ENCODE measurements around the gene LRMDA. TPM values are rescaled to one million over a fixed set of nuclear protein-coding genes. Genes with fewer than 3 reads are reported as not detected.

Gene LRMDA
- polyA plus RNA-seq, 1 donor (not counting 4 experiments of a cell fraction or from before 2014, with no cell fraction given) = not detected

DNA sequence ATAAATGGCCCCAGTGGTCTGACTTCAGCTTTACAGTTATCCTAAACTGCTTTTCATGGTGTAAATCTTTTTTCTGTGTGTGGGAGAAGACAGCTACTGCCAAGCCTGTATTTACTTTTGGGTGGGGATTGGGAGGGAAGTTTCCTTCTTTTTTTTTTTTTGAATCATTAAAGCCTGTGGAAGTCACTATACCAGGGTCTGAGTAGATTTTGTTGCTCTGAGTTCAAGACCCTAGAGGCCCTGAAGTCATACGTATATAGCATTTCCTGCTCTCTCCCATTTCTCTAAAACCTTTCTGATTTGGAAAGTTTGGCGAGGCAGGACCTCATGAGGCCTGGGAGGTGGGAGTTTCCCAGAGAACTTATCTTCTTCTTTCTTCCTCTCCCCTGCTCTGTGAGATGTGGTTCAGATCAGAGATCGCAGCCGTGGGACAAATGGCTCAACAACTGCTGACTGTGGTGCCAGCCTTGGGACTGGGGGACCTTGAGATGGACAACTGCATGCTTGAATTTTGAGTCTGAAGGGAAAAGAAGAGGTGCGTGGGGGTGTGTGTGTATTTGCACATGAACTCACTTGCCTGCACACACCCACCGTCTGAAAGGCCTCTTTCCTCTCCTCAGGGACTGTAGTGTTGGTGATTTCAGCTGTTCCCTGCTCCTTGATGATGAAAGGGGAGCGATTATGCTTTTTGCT, 18.1 kb downstream of the LRMDA start:
- Histone ChIP-seq H3K9ac (ENCODE audit: control insufficient read depth, extremely low read depth, insufficient read depth, low read length) (no peak overlapping the region), H3K4me1 (ENCODE audit: control insufficient read depth, extremely low read depth, insufficient read depth, low read length) (no peaks in the 10 kb centered on the region), H3K9me3 (ENCODE audit: control insufficient read depth, low read depth, low read length) (no peaks in the 10 kb centered on the region), H3K79me2 (ENCODE audit: control insufficient read depth, insufficient read depth, low read length) (no peaks in the 10 kb centered on the region), H3K4me3 (ENCODE audit: control insufficient read depth in 2 of 3, extremely low read depth in 1 of 3, insufficient read depth in 2 of 3, low read depth in 1 of 3, low read length in 3 of 3) (no peak overlapping the region), H4K20me1 (ENCODE audit: control insufficient read depth, extremely low read depth, insufficient read depth, low read length) (no peaks in the 10 kb centered on the region), H2AFZ (ENCODE audit: control insufficient read depth, low read length) (no peak overlapping the region), H3K9me1 (ENCODE audit: control insufficient read depth, extremely low read depth, insufficient read depth, low read length) (no peaks in the 10 kb centered on the region), H3K4me2 (ENCODE audit: control insufficient read depth, extremely low read depth, insufficient read depth, low read depth, low read length) (no peak overlapping the region), H3K27me3 (ENCODE audit: control insufficient read depth, extremely low read depth, insufficient read depth, low read length) (no peaks in the 10 kb centered on the region), H3K27ac (ENCODE audit: control insufficient read depth, insufficient read depth, low read length) (no peak overlapping the region), H3K36me3 (ENCODE audit: control insufficient read depth in 2 of 2, extremely low read depth in 1 of 2, insufficient read depth in 2 of 2, low read length in 2 of 2) (no peaks in the 10 kb centered on the region)
- no peak for FAIRE-seq
- dilution Hi-C loops (cut with MboI; ENCODE audit: extremely low pct_ligation_motif_present, low sequenced_read_pairs) = no loop called here
- TF ChIP-seq EZH2 (IDR thresholded peaks at IDR 0.05; ENCODE audit: low read length) = no peak
- TF ChIP-seq, protein P1, sequence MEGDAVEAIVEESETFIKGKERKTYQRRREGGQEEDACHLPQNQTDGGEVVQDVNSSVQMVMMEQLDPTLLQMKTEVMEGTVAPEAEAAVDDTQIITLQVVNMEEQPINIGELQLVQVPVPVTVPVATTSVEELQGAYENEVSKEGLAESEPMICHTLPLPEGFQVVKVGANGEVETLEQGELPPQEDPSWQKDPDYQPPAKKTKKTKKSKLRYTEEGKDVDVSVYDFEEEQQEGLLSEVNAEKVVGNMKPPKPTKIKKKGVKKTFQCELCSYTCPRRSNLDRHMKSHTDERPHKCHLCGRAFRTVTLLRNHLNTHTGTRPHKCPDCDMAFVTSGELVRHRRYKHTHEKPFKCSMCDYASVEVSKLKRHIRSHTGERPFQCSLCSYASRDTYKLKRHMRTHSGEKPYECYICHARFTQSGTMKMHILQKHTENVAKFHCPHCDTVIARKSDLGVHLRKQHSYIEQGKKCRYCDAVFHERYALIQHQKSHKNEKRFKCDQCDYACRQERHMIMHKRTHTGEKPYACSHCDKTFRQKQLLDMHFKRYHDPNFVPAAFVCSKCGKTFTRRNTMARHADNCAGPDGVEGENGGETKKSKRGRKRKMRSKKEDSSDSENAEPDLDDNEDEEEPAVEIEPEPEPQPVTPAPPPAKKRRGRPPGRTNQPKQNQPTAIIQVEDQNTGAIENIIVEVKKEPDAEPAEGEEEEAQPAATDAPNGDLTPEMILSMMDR (optimal IDR thresholded peaks at IDR 0.05 in 1 of 3, IDR thresholded peaks at IDR 0.05 in 1 of 3, conservative IDR thresholded peaks at IDR 0.05 in 1 of 3; ENCODE audit: extremely low read depth in 1 of 3, insufficient read depth in 2 of 3, low read length in 3 of 3) = no peak
- DNase-seq (ENCODE audit: low read depth, low spot score) = no peak

DNA sequence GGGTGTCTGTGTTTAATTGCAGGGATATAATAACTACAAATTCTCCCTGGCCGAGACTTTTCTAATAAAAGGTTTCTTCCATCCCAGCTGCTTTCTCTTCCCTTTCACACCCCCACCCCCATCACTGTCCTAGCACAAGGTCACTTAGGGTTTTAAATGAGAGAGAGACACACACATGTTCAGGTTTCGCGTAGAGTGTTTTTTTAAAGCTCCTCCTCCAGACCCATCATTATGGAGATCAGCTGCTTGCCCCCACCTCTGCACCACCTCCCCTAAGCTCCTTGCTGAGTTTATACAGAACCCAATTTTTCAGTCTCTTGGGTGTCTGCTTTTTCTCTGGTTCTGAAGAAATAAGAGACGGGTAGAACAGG, 18.6 kb downstream of the LRMDA start:
- FAIRE-seq = no peak
- no peak overlapping the region for H3K9ac ChIP-seq (ENCODE audit: control insufficient read depth, extremely low read depth, insufficient read depth, low read length)
- DNase-seq (ENCODE audit: low read depth, low spot score) = no peak
- H2AFZ ChIP-seq (ENCODE audit: control insufficient read depth, low read length) = no peak overlapping the region
- no peaks in the 10 kb centered on the region for H3K4me1 ChIP-seq (ENCODE audit: control insufficient read depth, extremely low read depth, insufficient read depth, low read length)
- H3K9me1 ChIP-seq (ENCODE audit: control insufficient read depth, extremely low read depth, insufficient read depth, low read length) = no peaks in the 10 kb centered on the region
- no peak overlapping the region for H3K27ac ChIP-seq (ENCODE audit: control insufficient read depth, insufficient read depth, low read length)
- dilution Hi-C loops (cut with MboI; ENCODE audit: extremely low pct_ligation_motif_present, low sequenced_read_pairs) = no loop called here
- no peak overlapping the region for H3K4me3 ChIP-seq (ENCODE audit: control insufficient read depth in 2 of 3, extremely low read depth in 1 of 3, insufficient read depth in 2 of 3, low read depth in 1 of 3, low read length in 3 of 3)
- no peaks in the 10 kb centered on the region for H4K20me1 ChIP-seq (ENCODE audit: control insufficient read depth, extremely low read depth, insufficient read depth, low read length)
- H3K27me3 ChIP-seq (ENCODE audit: control insufficient read depth, extremely low read depth, insufficient read depth, low read length) = no peaks in the 10 kb centered on the region
- H3K79me2 ChIP-seq (ENCODE audit: control insufficient read depth, insufficient read depth, low read length) = no peaks in the 10 kb centered on the region
- H3K4me2 ChIP-seq (ENCODE audit: control insufficient read depth, extremely low read depth, insufficient read depth, low read depth, low read length) = no peak overlapping the region
- H3K9me3 ChIP-seq (ENCODE audit: control insufficient read depth, low read depth, low read length) = no peaks in the 10 kb centered on the region
- TF ChIP-seq EZH2 (IDR thresholded peaks at IDR 0.05; ENCODE audit: low read length) = no peak
- TF ChIP-seq, protein P1 (optimal IDR thresholded peaks at IDR 0.05 in 1 of 3, IDR thresholded peaks at IDR 0.05 in 1 of 3, conservative IDR thresholded peaks at IDR 0.05 in 1 of 3; ENCODE audit: extremely low read depth in 1 of 3, insufficient read depth in 2 of 3, low read length in 3 of 3) = no peak
- no peaks in the 10 kb centered on the region for H3K36me3 ChIP-seq (ENCODE audit: control insufficient read depth in 2 of 2, extremely low read depth in 1 of 2, insufficient read depth in 2 of 2, low read length in 2 of 2)

All from keratinocyte (primary cell).